ENCODE measurements around the gene HSPA2. TPM values are rescaled to one million over a fixed set of nuclear protein-coding genes. Genes with fewer than 3 reads are reported as not detected.
"Not testable (repeated sequence)": the region's sequence is repeated elsewhere in the genome, so short reads cannot be mapped to it uniquely, and the experiment has no call there.

Gene HSPA2
- total RNA-seq, 1 experiment from 2014 or later, result 8.7 TPM

DNA sequence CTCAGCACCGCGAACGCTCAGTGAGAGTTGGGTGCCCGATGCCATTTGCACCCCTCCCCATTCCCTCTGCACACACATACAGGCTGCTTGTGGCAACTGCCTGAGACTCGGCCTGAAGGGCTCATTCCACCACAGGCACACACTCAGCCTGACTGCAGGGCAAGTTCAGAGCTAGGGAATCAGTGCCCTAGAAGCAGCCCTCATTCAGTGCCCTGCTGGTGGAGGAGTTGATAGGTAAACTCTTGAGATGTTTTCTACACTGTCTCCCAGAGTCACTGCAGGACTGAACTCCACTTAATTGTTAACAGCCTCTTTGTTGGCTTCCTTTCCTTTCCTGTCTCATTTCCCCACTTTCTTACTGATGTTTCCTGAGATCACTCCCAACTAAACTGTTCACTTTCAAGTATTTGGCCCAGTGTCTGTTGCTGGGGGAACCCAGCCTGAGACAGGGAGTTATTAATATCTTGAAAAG, 26.1 kb downstream of the HSPA2 start:
- ChIA-PET CTCF (no interaction called here), POLR2A (no interaction called here)
- H3K9me3 ChIP-seq, result no peaks in the 10 kb centered on the region
- intact Hi-C loops (cut with micrococcal nuclease; ENCODE audit: unreplicated experiment), result no loop called here
- H3K4me1 ChIP-seq, result peaks cover 7% of the 10 kb centered on the region; the same call in 1 of the 2 replicates
- H3K4me1 Mint-ChIP-seq (ENCODE audit: low read depth, unreplicated experiment), result no peaks in the 10 kb centered on the region
- no peaks in the 10 kb centered on the region for H3K9me3 Mint-ChIP-seq (ENCODE audit: unreplicated experiment)
- H3K36me3 ChIP-seq (ENCODE audit: control insufficient read depth, insufficient read depth, low read length), result no peaks in the 10 kb centered on the region
- TF ChIP-seq, protein P1, sequence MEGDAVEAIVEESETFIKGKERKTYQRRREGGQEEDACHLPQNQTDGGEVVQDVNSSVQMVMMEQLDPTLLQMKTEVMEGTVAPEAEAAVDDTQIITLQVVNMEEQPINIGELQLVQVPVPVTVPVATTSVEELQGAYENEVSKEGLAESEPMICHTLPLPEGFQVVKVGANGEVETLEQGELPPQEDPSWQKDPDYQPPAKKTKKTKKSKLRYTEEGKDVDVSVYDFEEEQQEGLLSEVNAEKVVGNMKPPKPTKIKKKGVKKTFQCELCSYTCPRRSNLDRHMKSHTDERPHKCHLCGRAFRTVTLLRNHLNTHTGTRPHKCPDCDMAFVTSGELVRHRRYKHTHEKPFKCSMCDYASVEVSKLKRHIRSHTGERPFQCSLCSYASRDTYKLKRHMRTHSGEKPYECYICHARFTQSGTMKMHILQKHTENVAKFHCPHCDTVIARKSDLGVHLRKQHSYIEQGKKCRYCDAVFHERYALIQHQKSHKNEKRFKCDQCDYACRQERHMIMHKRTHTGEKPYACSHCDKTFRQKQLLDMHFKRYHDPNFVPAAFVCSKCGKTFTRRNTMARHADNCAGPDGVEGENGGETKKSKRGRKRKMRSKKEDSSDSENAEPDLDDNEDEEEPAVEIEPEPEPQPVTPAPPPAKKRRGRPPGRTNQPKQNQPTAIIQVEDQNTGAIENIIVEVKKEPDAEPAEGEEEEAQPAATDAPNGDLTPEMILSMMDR (IDR thresholded peaks at IDR 0.05; ENCODE audit: insufficient read depth in 1 of 2, low read depth in 1 of 2, low read length in 1 of 2, severe bottlenecking in 1 of 2, unreplicated experiment in 1 of 2), result no peak
- H3K4me3 ChIP-seq (ENCODE audit: low read depth, low read length), result no peak overlapping the region
- H3K4me3 Mint-ChIP-seq (ENCODE audit: unreplicated experiment), result no peak overlapping the region
- no TSS peak for BruUV-seq (replicated peaks)
- no peaks in the 10 kb centered on the region for H3K27me3 ChIP-seq (replicated peaks; ENCODE audit: control insufficient read depth, insufficient read depth, low read length)
- H3K36me3 Mint-ChIP-seq (ENCODE audit: insufficient read depth, unreplicated experiment), result no peaks in the 10 kb centered on the region
- no peaks in the 10 kb centered on the region for H3K27me3 Mint-ChIP-seq (ENCODE audit: insufficient read depth, unreplicated experiment)
- no peak for DNase-seq
- H3K27ac Mint-ChIP-seq (ENCODE audit: unreplicated experiment), result no peak overlapping the region

DNA sequence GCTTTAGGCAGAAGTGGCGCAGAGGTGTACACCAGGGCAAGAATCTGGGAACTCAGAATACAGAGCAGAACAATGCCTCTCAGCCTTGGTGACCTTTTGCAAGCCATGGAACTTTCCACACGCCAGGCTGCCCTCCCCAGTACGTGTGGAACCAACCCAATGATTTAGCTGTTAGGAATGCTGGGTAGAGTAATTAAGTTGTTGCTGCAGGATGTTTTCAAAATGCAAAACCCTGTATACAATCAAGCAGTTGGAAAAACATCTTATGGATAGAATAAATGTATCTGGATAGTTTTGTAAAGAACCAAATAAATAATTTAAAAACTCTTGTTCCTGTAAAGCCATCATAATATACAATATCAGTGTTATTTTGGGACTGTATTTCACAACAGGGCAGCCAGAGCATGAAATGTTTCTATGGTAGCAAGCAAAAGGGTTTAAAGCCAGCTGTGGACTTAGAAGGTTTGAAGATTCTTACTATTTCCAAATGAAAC, 28.6 kb downstream of the HSPA2 start:
- no TSS peak for BruUV-seq (replicated peaks)

DNA sequence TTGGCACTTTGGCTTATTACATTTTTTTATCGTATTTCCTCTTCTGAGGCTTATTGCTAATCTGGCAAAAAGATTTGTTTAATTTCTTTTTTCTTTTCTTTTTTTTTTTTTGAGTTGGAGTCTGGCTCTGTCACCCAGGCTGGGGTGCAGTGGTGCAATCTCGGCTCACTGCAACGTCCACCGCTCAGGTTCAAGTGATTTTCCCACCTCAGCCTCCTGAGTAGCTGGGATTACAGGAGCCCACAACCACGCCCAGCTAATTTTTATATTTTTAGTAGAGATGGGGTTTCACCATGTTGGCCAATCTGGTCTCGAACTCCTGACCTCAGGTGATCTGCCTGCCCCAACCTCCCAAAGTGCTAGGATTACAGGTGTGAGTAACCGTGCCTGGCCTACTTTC, 29.1 kb downstream of the HSPA2 start:
- H3K4me1 Mint-ChIP-seq (ENCODE audit: low read depth, unreplicated experiment); H3K36me3 Mint-ChIP-seq (ENCODE audit: insufficient read depth, unreplicated experiment); H3K9me3 ChIP-seq; H3K27ac Mint-ChIP-seq (ENCODE audit: unreplicated experiment); intact Hi-C loops (cut with micrococcal nuclease; ENCODE audit: unreplicated experiment); POLR2A ChIA-PET; CTCF ChIA-PET; DNase-seq; BruUV-seq (replicated peaks); H3K4me3 ChIP-seq (ENCODE audit: low read depth, low read length); H3K27me3 Mint-ChIP-seq (ENCODE audit: insufficient read depth, unreplicated experiment); H3K4me3 Mint-ChIP-seq (ENCODE audit: unreplicated experiment); H3K9me3 Mint-ChIP-seq (ENCODE audit: unreplicated experiment); H3K4me1 ChIP-seq; H3K36me3 ChIP-seq (ENCODE audit: control insufficient read depth, insufficient read depth, low read length); H3K27me3 ChIP-seq (replicated peaks; ENCODE audit: control insufficient read depth, insufficient read depth, low read length): not testable (repeated sequence)

More for the DNA sequence above, 28.6 kb downstream of the HSPA2 start:
- Histone ChIP-seq H3K4me1 (peaks cover 7% of the 10 kb centered on the region; the same call in 1 of the 2 replicates), H3K36me3 (ENCODE audit: control insufficient read depth, insufficient read depth, low read length) (no peaks in the 10 kb centered on the region), H3K9me3 (no peaks in the 10 kb centered on the region), H3K27me3 (replicated peaks; ENCODE audit: control insufficient read depth, insufficient read depth, low read length) (no peaks in the 10 kb centered on the region), H3K4me3 (ENCODE audit: low read depth, low read length) (no peak overlapping the region)
- no peak overlapping the region for H3K4me3 Mint-ChIP-seq (ENCODE audit: unreplicated experiment)
- H3K27ac Mint-ChIP-seq (ENCODE audit: unreplicated experiment), result no peak overlapping the region
- TF ChIP-seq, protein P1 (IDR thresholded peaks at IDR 0.05; ENCODE audit: insufficient read depth in 1 of 2, low read depth in 1 of 2, low read length in 1 of 2, severe bottlenecking in 1 of 2, unreplicated experiment in 1 of 2), result no peak
- peak in 1 of 2 experiments; percentile 18 for DNase-seq
- ChIA-PET CTCF (no interaction called here), POLR2A (no interaction called here)
- H3K36me3 Mint-ChIP-seq (ENCODE audit: insufficient read depth, unreplicated experiment), result no peaks in the 10 kb centered on the region
- H3K27me3 Mint-ChIP-seq (ENCODE audit: insufficient read depth, unreplicated experiment), result no peaks in the 10 kb centered on the region
- intact Hi-C loops (cut with micrococcal nuclease; ENCODE audit: unreplicated experiment), result no loop called here
- no peaks in the 10 kb centered on the region for H3K4me1 Mint-ChIP-seq (ENCODE audit: low read depth, unreplicated experiment)
- no peaks in the 10 kb centered on the region for H3K9me3 Mint-ChIP-seq (ENCODE audit: unreplicated experiment)
